ENCODE data around the gene BICC1. TPM values are rescaled to one million over a fixed set of nuclear protein-coding genes. Genes with fewer than 3 reads are reported as not detected.

Gene BICC1
- total and polyA plus RNA-seq, 8 donors = 0.29 to 25.0 (median 4.5) TPM

- peaks cover 0 to 5% (median 0%) of the 10 kb centered on the region in 4 donors for H3K4me1 ChIP-seq
- 67 to 85% (median 76%) methylated on average over 1 of the region's 1 CpG for WGBS, 5 donors
- H3K9me3 ChIP-seq = no peaks in the 10 kb centered on the region
- intact Hi-C loops (cut with DNase I; ENCODE audit: low total_unique reads) = no loop called here
- H3K4me3 ChIP-seq = no peak overlapping the region
- H3K36me3 ChIP-seq = no peaks in the 10 kb centered on the region
- H3K27me3 ChIP-seq = no peaks in the 10 kb centered on the region
- TF ChIP-seq CTCF (IDR thresholded peaks at IDR 0.05) (no peak), POLR2A (IDR thresholded peaks at IDR 0.05) (no peak), EP300 (IDR thresholded peaks at IDR 0.05) (no peak), POLR2AphosphoS5 (IDR thresholded peaks at IDR 0.05) (no peak)
- no peak overlapping the region for H3K27ac ChIP-seq
- DNase-seq = no peak
Measured at GRCh38 chr10:58706836-58707235, 194.2 kb downstream of the BICC1 start.

GRCh38 chr10:58712141-58712540, 199.5 kb downstream of the BICC1 start:
- WGBS, 5 donors = 65 to 77% (median 74%) methylated on average over 3 of the region's 3 CpGs
- Histone ChIP-seq H3K4me3 (no peak overlapping the region), H3K27me3 (no peaks in the 10 kb centered on the region), H3K36me3 (no peaks in the 10 kb centered on the region), H3K9me3 (no peaks in the 10 kb centered on the region), H3K4me1 (no peaks in the 10 kb centered on the region), H3K27ac (no peak overlapping the region)
- no peak for DNase-seq
- TF ChIP-seq CTCF (IDR thresholded peaks at IDR 0.05) = no peak
- TF ChIP-seq POLR2AphosphoS5 (IDR thresholded peaks at IDR 0.05) = no peak
- no peak for TF ChIP-seq EP300 (IDR thresholded peaks at IDR 0.05)
- TF ChIP-seq POLR2A (IDR thresholded peaks at IDR 0.05) = no peak
- intact Hi-C loops (cut with DNase I; ENCODE audit: low total_unique reads) = no loop called here

GRCh38 chr10:58712982-58713381, 200.3 kb downstream of the BICC1 start:
- 62 to 69% (median 64%) methylated on average over 1 of the region's 1 CpG for WGBS, 5 donors
- intact Hi-C loops (cut with DNase I; ENCODE audit: low total_unique reads) = no loop called here
- no peaks in the 10 kb centered on the region for H3K36me3 ChIP-seq
- no peaks in the 10 kb centered on the region for H3K27me3 ChIP-seq
- no peaks in the 10 kb centered on the region for H3K4me1 ChIP-seq
- no peaks in the 10 kb centered on the region for H3K9me3 ChIP-seq
- H3K27ac ChIP-seq = no peak overlapping the region
- TF ChIP-seq EP300 (IDR thresholded peaks at IDR 0.05) = no peak
- no peak for TF ChIP-seq CTCF (IDR thresholded peaks at IDR 0.05)
- TF ChIP-seq POLR2AphosphoS5 (IDR thresholded peaks at IDR 0.05) = no peak
- no peak for TF ChIP-seq POLR2A (IDR thresholded peaks at IDR 0.05)
- H3K4me3 ChIP-seq = no peak overlapping the region
- no peak for DNase-seq

- intact Hi-C loops (cut with DNase I; ENCODE audit: low total_unique reads) = no loop called here
- DNase-seq = no peak
- no peak overlapping the region for H3K4me3 ChIP-seq
Measured at GRCh38 chr10:58714409-58714808, 201.7 kb downstream of the BICC1 start.

More at GRCh38 chr10:58714409-58714808, 201.7 kb downstream of the BICC1 start:
- no peaks in the 10 kb centered on the region for H3K9me3 ChIP-seq
- no peaks in the 10 kb centered on the region for H3K27me3 ChIP-seq
- no peak overlapping the region for H3K27ac ChIP-seq
- no peaks in the 10 kb centered on the region for H3K4me1 ChIP-seq
- no peaks in the 10 kb centered on the region for H3K36me3 ChIP-seq
- 49 to 77% (median 65%) methylated on average over 2 of the region's 2 CpGs for WGBS, 5 donors
- TF ChIP-seq POLR2A (IDR thresholded peaks at IDR 0.05) = no peak
- TF ChIP-seq CTCF (IDR thresholded peaks at IDR 0.05) = no peak
- no peak for TF ChIP-seq EP300 (IDR thresholded peaks at IDR 0.05)
- no peak for TF ChIP-seq POLR2AphosphoS5 (IDR thresholded peaks at IDR 0.05)
